HFFc6 (cell line): ENCODE measurements around the gene SLC18A2. TPM values are rescaled to one million over a fixed set of nuclear protein-coding genes. Genes with fewer than 3 reads are reported as not detected.
A peak's percentile ranks its signal among the peaks of the same experiment; 100 is the strongest.

Experiments used
- DNase-seq: peaks from one replicate; pipeline ENCODE4 v3.0.0-alpha.2; 2018
- H3K27ac Mint-ChIP-seq: 2 replicates; pipeline ENCODE4 v1.8.0; 2020; ENCODE audit warnings: mild to moderate bottlenecking, mixed read lengths
- H3K27me3 Mint-ChIP-seq: 2 replicates; pipeline ENCODE4 v1.8.0; 2021; ENCODE audit warnings: mild to moderate bottlenecking, moderate library complexity, mixed read lengths; ENCODE audit not compliant: insufficient read depth
- H3K36me3 Mint-ChIP-seq: 2 replicates; pipeline ENCODE4 v1.8.0; 2021; ENCODE audit warnings: low read depth, mixed read lengths
- H3K4me1 Mint-ChIP-seq: 2 replicates; pipeline ENCODE4 v1.8.0; 2020; ENCODE audit warnings: low read depth, mixed read lengths
- H3K4me3 Mint-ChIP-seq: 2 replicates; pipeline ENCODE4 v1.8.0; 2020; ENCODE audit warnings: mild to moderate bottlenecking, moderate library complexity, mixed read lengths
- H3K9me3 Mint-ChIP-seq: 2 replicates; pipeline ENCODE4 v1.8.0; 2020; ENCODE audit warnings: mild to moderate bottlenecking, mixed read lengths
- CTCF ChIP-seq: fragments of 200-600 bp; sonication (generic); IDR thresholded peaks from 2 replicates; pipeline ENCODE4 v1.5.0; 2021; ENCODE audit warnings: antibody characterized with exemption, mild to moderate bottlenecking
- total RNA-seq, 6 experiments: library from RNA; stranded (reverse); fragmentation: NEBNext Ultra II Directional; extraction: Animal tissue kit (Norgen Biotek cat#: 25700); gene quantifications; 2 replicates in 1 of 6; 3 replicates in 5 of 6; pipeline ENCODE4 v1.2.3, GENCODE V29; 2021

The SLC18A2 gene
- total RNA-seq, 6 experiments from 2014 or later: not detected

DNA sequence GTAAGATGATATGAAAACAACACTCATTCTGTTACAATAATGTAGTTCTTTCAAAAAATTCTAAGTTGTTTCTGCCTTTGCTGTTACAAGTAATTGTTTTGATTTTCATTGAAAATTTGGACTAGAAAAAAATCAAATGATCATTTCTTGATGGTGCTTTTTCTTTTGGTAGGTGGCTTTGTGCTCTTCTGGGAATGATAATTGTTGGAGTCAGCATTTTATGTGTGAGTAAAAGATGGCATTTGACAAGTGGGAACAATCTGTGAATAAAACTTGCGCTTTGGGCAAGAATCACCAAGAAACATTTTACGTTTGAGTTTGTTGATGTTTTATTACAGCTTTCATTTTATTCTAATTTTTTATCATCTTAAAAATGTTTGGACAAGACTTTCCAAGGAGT lies 25.9 kb downstream of the SLC18A2 start:
- no peak for DNase-seq
- H3K27ac Mint-ChIP-seq: no peak overlapping the region
- H3K4me1 Mint-ChIP-seq: peaks cover 10% of the 10 kb centered on the region
- no peak for TF ChIP-seq CTCF
- H3K27me3 Mint-ChIP-seq: peaks cover 13% of the 10 kb centered on the region
- no peaks in the 10 kb centered on the region for H3K9me3 Mint-ChIP-seq
- H3K4me3 Mint-ChIP-seq: no peak overlapping the region
- H3K36me3 Mint-ChIP-seq: no peaks in the 10 kb centered on the region

DNA sequence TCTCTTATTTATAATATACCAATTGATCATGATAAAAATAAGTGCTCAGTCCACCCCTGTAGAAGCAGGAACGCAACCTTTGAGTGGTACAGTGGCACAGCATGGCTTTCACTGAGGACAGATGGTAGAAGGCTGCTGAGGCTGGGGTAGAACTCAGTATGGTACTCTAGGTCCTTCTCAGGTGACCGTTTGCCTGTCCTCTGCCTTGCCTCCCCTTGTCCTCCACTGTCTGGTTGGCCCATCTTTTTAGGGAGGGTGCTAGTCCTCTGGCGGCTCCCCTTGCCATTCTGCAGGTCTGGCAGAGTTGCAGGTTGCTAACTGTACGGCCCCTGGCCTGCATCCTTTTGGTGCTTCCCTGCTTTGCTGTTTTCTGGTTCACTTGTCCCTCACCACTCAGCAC lies 27.3 kb downstream of the SLC18A2 start:
- Mint-ChIP-seq H3K27me3 (peaks cover 7% of the 10 kb centered on the region), H3K4me3 (no peak overlapping the region), H3K4me1 (peaks cover 10% of the 10 kb centered on the region), H3K9me3 (no peaks in the 10 kb centered on the region), H3K27ac (no peak overlapping the region), H3K36me3 (no peaks in the 10 kb centered on the region)
- no peak for TF ChIP-seq CTCF
- DNase-seq: no peak

- Mint-ChIP-seq H3K27me3 (peaks cover 2% of the 10 kb centered on the region), H3K36me3 (no peaks in the 10 kb centered on the region), H3K9me3 (no peaks in the 10 kb centered on the region), H3K4me1 (peaks cover 10% of the 10 kb centered on the region), H3K27ac (no peak overlapping the region), H3K4me3 (no peak overlapping the region)
- no peak for TF ChIP-seq CTCF
- DNase-seq: no peak
Measured at GRCh38 chr10:117268907-117269306, 28.0 kb downstream of the SLC18A2 start.

GRCh38 chr10:117271427-117271826 lies 30.5 kb downstream of the SLC18A2 start:
- TF ChIP-seq CTCF: no peak
- no peaks in the 10 kb centered on the region for H3K9me3 Mint-ChIP-seq
- H3K36me3 Mint-ChIP-seq: no peaks in the 10 kb centered on the region
- DNase-seq: peak; percentile 7
- H3K27me3 Mint-ChIP-seq: peaks cover 2% of the 10 kb centered on the region
- no peak overlapping the region for H3K4me3 Mint-ChIP-seq
- no peak overlapping the region for H3K27ac Mint-ChIP-seq
- peaks cover 10% of the 10 kb centered on the region for H3K4me1 Mint-ChIP-seq

DNA sequence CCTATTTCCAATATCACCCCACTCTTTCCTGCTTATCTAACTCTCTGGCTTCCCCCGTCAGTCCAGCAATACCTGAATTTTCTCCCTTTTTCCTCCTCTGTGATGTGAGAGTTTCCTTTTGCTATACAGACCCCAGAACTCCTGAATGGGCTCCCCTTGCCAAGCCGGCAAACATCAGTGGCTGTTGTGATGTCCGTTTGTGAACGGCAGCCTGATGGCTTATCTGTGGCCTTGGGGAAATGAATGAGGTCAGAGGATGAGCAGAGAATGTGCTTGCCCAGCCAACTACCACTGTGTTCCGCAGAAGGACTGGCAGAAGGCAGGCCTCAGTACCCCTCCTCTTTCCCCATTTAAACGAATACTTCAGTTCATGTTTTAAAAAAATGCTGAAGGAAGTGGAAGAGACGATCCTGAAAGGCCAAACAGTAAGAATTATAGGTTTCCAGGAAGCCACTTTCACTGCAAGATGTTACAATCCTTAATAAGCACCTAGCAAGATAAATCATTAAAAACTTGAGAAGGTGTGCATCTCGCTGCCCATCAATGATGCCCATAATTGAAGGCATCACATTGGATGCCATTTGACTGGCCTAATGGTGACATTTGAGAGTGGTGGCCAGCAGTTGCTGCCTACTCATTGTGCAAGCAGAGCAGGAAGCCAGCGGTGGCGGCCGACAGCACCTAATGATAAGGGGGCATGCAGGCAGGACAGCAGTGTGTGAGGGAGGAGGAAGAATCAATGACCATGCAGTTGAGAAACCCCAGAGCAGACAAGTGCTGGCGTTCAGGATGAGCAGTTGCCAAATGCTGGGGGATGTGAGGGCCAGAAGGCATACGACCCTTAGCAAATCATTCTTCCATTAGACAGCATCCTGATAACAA lies 31.5 kb downstream of the SLC18A2 start:
- H3K27me3 Mint-ChIP-seq: peaks cover 2% of the 10 kb centered on the region
- H3K4me1 Mint-ChIP-seq: peaks cover 10% of the 10 kb centered on the region
- H3K36me3 Mint-ChIP-seq: no peaks in the 10 kb centered on the region
- H3K27ac Mint-ChIP-seq: no peak overlapping the region
- no peaks in the 10 kb centered on the region for H3K9me3 Mint-ChIP-seq
- H3K4me3 Mint-ChIP-seq: no peak overlapping the region
- DNase-seq: no peak
- no peak for TF ChIP-seq CTCF
